HEK293T (cell line): ENCODE measurements around the gene POLR3GL.

ENCODE experiments used
- ARNT ChIP-seq: fragments of 450-650 bp; IDR thresholded peaks from 2 replicates; pipeline ENCODE4 v1.6.1; 2017; ENCODE audit warnings: mild to moderate bottlenecking
- BHLHE40 ChIP-seq: fragments of 450-650 bp; IDR thresholded peaks from 2 replicates; pipeline ENCODE4 v1.6.1; 2016; ENCODE audit warnings: mild to moderate bottlenecking, moderate library complexity, borderline replicate concordance
- ELF4 ChIP-seq: fragments of 450-650 bp; IDR thresholded peaks from 2 replicates; pipeline ENCODE4 v1.6.1; 2017; ENCODE audit warnings: antibody characterized with exemption
- FOXA1 ChIP-seq: fragments of 450-650 bp; IDR thresholded peaks from 2 replicates; pipeline ENCODE4 v1.6.1; 2016; ENCODE audit warnings: mild to moderate bottlenecking
- FOXK2 ChIP-seq: fragments of 450-650 bp; IDR thresholded peaks from 2 replicates; pipeline ENCODE4 v1.6.1; 2016; ENCODE audit warnings: mild to moderate bottlenecking
- FOXM1 ChIP-seq: fragments of 450-650 bp; IDR thresholded peaks from 2 replicates; pipeline ENCODE4 v1.6.1; 2017; ENCODE audit warnings: mild to moderate bottlenecking, borderline replicate concordance
- HDGF ChIP-seq: fragments of 450-650 bp; IDR thresholded peaks from 2 replicates; pipeline ENCODE4 v1.6.1; 2017; ENCODE audit warnings: antibody characterized with exemption, borderline replicate concordance
- LEF1 ChIP-seq: fragments of 450-650 bp; IDR thresholded peaks from 2 replicates; pipeline ENCODE4 v1.6.1; 2017; ENCODE audit warnings: mild to moderate bottlenecking, borderline replicate concordance
- NFRKB ChIP-seq: fragments of 450-650 bp; IDR thresholded peaks from 2 replicates; pipeline ENCODE4 v1.6.1; 2016; ENCODE audit warnings: mild to moderate bottlenecking, moderate library complexity
- PKNOX1 ChIP-seq: fragments of 450-650 bp; IDR thresholded peaks from 2 replicates; pipeline ENCODE4 v1.6.1; 2016
- SP1 ChIP-seq: fragments of 450-650 bp; IDR thresholded peaks from 2 replicates; pipeline ENCODE4 v1.6.1; 2017
- SUZ12 ChIP-seq: fragments of 450-650 bp; IDR thresholded peaks from 2 replicates; pipeline ENCODE4 v1.6.1; 2016; ENCODE audit warnings: mild to moderate bottlenecking
- TARDBP ChIP-seq: fragments of 450-650 bp; IDR thresholded peaks from 2 replicates; pipeline ENCODE4 v1.6.1; 2016
- ZNF384 ChIP-seq: fragments of 450-650 bp; IDR thresholded peaks from 2 replicates; pipeline ENCODE4 v1.6.1; 2016

- no peak for TF ChIP-seq SUZ12
- no peak for TF ChIP-seq FOXK2
- no peak for TF ChIP-seq FOXM1
- no peak for TF ChIP-seq FOXA1
- no peak for TF ChIP-seq ELF4
- no peak for TF ChIP-seq ZNF384
- no peak for TF ChIP-seq SP1
- no peak for TF ChIP-seq TARDBP
- TF ChIP-seq PKNOX1 = peak; percentile 99
- TF ChIP-seq LEF1 = no peak
- no peak for TF ChIP-seq BHLHE40
- no peak for TF ChIP-seq HDGF
- no peak for TF ChIP-seq NFRKB
- TF ChIP-seq ARNT = no peak
Observed at GRCh38 chr1:145957443-145958319, 6.8 kb upstream of the POLR3GL start, which contains the start of gene LIX1L.
